Activated CD4-positive, alpha-beta T cell treated with anti-CD3 and anti-CD28 coated beads, Interleukin-2, amount 50 U/mL, for 4 hours (primary cell): ENCODE data around the gene ELAVL3.
"Not testable (repeated sequence)": the region's sequence is repeated elsewhere in the genome, so short reads cannot be mapped to it uniquely, and the experiment has no call there.

Experiments used
- DNase-seq, 2 experiments: peaks; one replicate each; pipeline ENCODE4 v3.0.0-alpha.2; 2020

ELAVL3 gene

DNA sequence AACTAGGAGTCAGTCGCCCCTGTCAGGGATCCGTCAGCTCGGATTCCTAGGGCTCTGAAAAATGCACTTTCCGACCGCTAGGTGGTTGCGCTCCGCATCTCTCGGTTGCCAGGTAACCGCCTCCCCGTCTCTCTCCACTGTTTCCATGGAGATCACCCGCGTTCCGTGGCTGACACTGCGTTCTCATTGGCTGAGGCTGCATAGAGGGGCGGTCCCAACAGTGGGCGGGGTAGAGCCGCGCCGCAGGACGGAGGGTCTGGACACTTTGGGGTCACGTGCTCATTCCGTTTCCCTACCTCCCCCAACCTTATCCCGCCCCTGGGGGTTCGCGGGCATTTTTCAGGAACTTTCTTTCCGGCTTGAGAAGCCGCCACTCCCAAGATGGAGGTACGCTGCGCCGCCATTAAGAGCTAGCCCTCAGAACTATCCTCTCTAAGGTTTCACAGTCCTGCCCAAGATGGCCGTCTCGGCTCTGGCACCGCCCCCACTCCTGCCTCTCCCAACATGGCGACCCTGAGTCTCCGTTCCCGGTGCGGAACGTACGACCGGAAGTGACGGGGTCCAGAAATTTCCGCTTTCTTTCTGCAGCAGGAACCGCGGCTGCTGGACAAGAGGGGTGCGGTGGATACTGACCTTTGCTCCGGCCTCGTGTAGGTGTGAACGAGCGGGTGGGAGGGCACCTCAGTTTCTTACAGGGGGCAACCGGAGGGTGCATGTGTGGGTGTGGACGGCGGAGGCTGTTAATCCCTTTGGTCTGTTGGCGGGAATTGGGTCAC is 45.6 kb downstream of the ELAVL3 start, which contains the start of the genes ODAD3 and PRKCSH:
Gene ODAD3, minus strand, starts transcription at position 65 of the 776 bp plus-strand sequence. CDS start 105 bp downstream, outside the sequence.
Gene PRKCSH, plus strand, starts transcription at position 579 of the 776 bp plus-strand sequence. CDS start 483 bp downstream, outside the sequence.
- DNase-seq = peak; percentile 98

DNA sequence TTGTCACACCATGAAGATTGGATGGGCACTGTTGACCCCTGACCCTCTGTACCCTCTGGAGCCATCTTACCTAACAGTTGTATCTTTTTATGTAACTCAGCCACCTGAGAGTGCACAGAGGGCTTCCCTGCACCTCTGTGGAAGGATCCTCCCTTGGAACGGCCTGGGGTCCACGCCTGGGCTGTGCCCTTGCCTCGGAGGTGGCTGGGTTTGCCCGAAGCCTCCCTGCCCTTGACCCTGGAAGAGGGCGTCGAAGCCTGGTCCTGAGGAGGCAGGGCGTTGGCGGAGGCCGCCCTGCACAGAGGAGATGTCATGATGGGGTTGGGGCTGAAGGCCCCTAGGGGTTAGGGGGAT is 46.2 kb downstream of the ELAVL3 start:
- no peak for DNase-seq

DNA sequence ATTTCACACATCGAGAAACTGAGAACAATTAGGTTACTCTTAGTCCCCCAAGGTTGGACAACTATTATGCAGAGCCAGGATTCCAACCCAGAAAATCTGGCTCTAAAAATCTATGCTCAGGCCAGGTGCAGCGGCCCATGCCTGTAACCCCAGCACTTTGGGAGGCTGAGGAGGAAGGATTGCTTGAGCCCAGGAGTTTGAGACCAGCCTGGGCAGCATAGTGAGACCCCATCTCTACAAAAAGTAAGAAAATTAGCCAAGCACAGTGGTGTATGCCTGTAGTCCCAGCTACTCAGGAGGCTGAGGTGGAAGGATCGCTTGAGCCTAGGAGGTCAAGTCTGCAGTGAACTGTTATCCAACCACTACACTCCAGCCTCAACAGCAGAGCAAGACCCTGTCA is 47.3 kb downstream of the ELAVL3 start:
- DNase-seq = not testable (repeated sequence)

DNA sequence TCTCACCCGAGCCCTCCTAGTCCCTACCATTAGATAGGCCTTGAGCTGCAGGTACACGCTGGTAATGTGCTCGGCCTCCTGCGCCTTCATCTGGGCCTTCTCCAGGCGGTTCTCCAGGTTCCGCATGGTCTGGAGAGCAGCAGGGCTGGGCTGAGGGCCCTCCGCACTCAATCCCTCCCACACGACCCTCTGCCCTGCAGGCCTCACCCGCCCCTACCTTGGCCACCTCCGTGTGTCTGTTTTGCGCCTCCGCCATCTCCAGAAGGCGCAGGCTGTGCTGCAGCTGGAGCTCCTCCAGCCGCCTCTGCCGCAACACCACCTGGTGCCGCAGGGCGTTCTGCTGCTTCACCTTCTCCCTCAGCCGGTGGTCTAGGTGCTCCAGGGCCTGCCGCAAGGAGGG is 54.2 kb downstream of the ELAVL3 start:
- DNase-seq = no peak

DNA sequence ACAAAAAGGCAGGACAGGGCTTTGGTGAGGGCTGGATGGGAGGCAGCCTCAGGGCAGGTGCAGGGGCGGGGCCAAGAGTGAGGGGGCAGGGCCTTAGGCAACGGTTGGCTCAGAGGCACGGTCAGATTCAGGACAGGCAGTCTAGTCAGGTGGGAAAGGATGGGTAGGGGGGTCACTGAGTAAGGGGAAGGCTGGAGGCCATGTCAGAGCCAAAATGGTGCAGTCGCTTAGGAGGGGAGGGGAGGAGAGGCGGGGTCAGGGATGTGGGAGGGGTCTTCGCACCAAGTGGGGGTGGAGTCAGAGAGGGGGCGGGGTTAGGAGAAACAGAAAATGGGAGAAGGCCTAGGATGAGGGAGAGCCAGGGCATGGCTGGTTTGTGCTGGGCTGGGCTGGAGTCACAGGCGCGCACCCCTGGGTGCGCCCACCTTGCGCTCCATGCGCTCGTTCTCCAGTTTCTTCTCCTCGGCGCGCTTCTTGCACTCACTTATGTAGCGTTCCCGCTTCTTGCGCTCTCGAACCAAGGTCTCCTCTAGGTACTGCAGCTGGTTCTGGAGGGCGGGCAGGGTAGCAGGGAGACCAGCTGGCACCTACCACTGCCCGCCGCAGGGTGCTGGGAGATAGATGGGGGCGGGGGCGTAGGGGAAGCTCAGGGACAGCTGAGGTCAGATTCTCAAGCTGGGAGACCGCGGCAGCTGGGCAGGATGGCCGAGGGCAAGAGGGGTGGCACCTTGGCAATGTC is 55.0 kb downstream of the ELAVL3 start:
- DNase-seq = no peak

DNA sequence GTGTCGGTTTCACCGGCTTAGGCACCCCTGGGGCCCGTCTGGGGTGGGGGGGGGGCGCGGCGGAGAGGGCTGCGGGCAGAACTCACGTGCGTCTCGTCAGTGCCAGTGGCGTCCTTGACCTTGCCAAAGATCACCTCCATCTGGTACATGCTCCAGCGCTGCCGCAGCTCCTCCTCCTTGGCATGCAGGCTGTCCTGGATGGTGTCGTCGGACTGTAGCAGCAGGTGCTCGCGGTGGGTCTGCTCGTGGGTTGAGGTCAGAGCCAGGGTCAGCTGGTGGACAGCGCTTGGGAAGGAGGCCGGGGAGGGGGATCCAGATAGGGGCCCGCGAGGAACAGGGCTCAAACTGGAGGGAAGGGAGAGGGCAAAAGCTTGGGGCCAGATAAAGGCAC is 57.1 kb downstream of the ELAVL3 start:
- DNase-seq = no peak

DNA sequence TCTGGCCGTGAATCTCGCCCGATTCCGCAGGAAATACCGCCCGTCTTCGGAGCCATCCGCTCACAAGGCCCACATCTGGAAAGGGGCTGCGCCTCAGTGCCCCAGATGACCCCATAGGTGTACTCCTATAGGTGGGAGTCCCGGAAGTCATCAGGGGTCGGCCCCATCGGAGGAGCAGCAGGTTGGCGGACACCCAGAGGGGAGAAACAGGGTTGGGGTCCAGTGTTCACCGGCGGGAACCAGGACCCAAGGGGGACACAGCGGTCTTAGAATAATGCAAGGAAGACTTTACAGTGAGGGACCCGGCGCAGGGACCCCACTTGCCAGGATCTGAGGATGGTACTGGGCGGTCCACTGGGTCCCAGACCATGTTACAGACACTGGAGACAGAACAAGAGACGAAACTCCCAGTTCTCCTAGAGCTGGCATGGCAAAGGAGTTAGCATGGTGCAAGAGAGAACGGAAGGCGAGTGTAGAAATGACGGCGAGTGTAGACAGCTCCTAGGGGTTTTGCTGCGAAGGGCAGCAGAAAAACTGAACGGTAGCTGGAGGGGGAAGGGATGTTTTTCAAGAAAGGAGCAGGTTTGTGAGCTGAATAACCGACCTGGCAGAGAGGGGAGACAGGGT is 57.6 kb downstream of the ELAVL3 start:
- DNase-seq = no peak

DNA sequence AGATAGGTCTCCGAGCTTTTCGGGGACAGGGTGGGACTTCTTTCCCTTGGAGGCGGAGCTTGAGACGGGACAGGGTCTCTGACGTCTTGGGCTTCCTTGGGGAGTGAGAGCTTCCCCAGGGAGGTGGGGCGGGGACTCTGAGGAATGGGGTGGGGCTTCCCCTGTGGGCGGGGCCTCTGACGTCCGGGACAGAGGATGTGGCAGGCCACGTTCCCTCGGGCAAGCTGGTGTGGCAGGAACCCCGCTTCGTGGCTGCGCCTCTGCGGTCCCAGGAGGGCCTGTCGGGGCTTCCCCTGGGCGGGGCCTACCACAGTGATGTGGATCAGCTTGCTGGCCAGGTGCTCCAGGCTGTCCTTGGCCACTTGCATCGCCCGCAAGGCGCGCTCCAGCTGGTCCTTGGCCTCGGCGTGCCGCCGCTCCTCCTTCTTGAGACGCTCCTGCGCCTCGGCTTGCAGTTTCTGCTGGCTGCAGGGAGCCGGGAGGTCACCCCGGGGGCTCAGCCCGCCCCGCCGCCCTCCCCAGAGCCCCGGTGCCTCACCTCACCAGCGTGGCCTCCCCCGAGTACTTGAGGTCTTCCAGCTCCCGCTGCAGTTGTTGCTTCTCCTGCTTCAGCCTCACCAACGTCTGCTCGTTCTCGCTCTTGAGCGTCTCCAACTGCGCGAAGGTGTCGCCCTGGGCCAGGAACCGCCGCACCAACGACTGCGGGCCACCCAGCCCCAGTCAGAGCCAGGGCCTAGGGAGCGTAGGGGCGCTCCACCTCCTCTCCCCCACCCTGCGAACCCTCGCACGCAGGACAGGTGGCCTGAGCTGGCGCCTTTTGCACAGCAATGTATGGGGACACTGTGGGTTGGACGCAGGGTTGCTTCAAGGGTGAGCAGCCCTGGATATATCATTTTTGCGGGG is 58.4 kb downstream of the ELAVL3 start:
- DNase-seq = peak; percentile 26 to 30

DNA sequence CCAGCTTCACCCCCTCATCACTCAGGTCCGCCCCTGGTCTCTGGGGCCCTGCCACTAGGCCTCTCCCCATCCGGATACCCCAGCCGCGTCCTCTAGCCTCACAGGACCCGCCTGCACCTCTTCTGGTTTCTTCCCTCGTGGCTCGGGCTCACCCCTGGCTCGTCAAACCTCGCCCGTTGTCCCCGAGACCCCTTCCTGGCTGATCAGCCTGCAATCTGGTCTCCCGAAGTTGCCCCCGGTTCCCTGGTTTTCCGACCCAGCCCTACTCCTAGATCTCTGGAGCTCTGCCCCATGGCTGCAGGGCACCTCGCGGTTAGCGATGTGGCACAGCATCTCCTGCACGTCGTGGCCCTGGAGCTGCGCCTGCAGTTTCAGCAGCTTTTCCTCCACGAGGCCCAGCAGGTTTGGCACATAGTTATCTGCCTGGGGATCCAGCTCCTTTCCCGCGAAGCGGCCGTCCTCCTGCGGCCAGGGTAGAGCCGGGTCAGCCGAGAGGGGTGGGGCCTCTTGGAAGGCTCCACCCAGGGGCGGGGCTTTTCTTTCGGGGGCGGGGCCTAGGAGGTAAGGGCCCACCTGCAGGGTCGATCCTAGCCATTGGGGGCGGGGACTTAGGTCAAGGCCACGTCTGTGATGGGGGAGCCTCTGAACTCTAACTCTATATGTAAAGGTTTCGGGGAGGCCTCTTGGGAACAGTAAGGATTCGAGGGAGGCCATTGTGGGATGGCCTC is 59.3 kb downstream of the ELAVL3 start:
- DNase-seq = peak in 1 of 2 experiments; percentile 18

DNA sequence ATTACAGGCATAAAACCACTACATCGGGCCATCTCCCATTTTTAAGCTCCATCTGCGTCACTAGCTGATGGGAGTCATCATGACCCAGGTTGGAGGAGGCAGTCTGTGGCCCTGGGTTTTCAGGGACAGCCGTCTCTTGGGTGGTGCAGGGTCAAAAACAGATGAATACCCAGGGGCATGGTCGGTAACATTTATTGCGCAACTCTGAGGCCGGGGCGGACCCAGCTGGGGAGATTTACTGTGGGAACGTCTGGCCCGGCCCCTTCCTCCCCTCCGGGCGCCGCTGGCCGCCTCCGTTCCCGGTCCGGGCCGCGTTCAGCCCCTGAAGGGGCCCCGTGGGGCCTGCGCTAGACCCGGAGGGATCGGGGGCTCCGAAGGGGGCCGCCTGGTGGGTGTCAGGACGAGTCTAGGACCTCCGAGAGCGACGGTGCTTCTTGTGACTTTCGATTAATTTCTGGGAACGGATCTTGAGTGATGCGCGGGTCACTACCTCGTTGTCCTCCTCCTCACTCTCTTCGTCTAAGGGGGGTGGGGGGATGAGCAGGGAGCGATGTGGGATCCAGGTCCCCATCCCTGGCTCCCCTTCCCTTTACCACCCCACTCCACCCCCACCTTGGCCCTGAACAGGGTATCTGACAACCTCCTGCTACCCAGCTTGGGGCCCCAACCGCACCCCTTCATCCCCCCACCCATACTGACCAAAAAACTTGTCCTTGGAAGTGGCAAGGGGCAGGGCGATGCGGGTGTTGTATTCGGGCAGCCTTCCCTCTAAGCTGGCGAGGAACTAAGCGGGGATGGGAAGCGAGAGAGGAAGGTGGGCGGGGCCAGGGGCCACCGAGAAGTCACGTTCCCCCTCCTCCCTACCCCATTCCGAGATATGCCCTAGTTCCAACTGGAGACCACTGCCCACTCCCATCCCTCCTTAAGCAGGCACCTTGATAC is 60.1 kb downstream of the ELAVL3 start:
- no peak for DNase-seq

DNA sequence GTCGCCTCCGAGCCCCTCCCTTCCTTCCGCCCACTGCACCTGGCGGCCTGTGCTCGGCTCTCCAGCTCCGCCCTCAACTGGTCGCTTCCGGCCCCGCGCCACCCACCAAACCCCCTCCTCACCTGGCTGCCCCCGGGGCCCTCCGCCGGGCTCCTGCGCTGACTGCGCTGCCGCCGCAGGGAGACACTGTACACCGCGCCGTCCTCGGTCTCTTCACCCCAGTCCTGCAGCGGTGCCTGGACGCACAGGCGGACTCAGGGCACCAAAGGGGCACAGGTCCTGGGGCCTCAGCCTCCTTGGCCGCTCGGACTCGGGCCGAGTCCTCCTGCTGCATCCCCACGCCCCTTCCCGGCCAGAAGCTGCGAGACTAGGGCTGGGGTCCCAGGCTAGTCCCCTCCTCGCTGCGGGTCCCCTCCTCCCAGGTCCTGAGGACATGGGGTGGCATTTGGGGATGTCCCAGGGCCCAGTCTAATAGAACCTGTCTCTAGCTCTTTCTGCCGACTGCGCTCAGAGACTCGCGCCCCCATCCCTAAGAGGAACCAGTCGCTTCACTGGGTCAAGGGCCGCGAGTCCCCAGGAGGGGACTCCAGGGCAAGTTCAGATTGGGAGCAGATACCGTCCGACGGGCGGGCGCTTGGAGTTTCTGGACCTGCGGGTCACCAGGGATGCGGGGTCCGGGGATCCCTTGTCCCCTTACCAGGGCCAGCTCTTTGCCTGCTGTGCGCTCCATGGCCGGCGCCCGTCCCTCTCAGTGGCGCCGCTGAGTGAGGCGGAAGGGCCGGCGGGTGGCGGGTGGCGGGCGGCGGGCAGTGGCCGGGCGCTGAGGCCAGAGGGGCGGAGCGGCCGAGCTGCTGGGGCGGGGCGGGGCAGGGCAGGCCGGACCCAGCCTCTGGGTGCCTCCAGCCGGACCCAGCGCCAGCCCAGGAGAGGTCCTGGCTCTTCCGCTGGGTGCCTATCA is 62.0 kb downstream of the ELAVL3 start, which contains the start of gene RGL3:
Gene RGL3, minus strand, starts transcription at position 766 of the 958 bp plus-strand sequence. Its CDS starts 36 bp downstream, at position 730.
- no peak for DNase-seq

DNA sequence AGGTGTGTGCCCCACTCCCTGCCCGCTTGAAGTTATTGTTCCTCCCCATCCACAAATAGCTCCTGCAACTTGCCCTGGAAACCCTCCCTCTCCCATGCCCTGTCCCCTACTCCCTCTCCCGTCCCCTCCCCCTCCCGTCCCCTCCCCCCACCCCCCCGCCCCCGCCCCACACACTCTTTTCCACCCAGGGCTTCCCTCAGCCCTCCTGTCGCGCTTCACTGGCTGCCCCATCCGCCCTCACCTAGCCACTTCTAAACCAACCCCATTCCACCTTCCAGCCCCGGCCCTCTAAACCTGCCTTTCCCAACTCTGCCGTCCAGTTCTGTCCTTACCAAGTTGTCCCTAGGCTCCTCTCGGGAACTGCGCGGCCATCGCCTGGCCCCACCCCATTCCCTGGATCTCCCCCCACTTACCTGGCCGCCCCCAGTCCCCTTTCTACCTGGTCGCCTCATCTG is 62.7 kb downstream of the ELAVL3 start:
- no peak for DNase-seq

DNA sequence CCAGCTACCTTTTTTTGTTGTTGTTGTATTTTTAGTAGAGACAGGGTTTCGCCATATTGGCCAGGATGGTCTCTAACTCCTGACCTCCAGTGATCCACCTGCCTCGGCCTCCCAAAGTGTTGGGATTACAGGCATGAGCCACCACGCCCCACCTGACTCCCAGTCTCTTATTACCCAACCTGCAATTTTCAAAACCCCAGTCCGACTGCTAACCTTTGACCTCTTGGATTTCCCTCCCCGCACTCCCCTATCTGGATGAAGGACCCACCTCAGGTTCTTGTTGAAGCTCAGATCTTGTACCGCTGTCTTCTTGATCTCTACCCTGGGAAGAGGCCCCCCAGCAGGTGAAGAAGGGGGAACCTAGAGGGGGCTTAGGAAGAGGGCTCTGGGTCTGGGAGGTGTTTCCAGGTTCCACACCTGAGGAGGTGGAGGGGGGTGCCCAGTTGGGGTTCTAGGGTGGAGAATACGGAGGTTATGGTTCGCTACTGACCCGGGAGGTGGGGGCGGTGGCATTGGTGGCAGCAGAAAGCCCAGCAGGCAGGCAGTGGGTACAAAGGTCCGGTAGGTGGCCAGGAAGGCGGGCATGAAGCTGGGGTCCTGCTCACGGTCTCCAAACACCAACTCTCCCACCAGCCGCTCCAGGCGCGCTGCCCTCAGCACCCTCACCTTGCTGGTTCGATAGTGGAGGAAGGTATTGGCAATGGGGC is 64.3 kb downstream of the ELAVL3 start:
- DNase-seq = no peak

DNA sequence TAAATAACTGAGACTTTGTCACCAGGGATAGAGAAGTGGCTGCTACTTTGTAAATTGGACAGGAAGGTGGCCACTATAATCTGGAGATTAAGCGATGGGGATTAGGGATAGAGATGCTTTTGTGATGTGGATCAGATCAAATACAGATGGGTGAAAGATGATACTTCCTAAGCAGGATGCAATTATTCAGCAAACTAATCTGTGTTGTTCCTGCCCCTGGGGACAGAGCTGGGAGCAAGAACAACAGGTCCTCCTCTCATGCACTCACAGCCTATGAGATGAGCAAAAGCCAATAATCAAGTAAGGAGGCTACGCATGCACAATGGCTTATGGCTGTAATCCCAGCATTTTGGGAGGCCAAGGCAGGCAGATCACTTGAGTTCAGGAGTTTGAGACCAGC is 66.3 kb downstream of the ELAVL3 start:
- DNase-seq = no peak

DNA sequence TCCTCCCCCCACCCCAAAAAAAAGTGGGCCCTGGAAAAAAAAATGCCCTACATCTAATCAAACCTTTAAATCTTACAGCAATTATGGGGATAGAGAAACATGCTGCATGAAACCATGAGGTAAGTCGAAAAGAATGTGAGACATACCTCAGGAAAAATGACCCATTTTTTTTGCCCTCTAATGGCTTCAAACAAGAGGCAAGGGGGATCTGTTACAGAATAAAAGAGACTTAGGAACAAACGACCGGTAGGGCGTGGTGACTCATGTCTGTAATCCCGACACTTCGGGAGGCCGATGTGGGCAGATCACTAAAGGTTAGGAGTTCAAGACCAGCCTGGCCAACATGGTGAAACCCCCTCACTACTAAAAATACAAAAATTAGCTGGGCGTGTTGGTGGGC is 70.2 kb downstream of the ELAVL3 start:
- DNase-seq = no peak

DNA sequence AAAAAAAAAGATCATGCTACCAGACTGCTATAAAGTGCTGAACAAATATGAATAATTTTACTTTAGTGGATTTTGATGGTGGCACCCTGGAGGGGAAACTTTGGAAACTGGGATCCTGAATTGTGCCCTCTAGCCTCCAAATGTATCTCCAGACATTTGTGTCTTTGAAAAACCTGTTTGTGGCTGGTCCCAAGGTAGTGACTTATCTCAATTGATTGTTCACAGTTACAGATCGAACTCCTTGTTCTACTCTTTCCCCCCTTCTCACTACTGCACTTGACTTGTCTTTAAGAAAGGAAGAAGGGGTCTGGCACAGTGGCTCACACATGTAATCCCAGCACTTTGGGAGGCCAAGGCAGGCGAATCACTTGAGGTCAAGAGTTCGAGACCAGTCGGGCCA is 72.3 kb downstream of the ELAVL3 start:
- DNase-seq = no peak

DNA sequence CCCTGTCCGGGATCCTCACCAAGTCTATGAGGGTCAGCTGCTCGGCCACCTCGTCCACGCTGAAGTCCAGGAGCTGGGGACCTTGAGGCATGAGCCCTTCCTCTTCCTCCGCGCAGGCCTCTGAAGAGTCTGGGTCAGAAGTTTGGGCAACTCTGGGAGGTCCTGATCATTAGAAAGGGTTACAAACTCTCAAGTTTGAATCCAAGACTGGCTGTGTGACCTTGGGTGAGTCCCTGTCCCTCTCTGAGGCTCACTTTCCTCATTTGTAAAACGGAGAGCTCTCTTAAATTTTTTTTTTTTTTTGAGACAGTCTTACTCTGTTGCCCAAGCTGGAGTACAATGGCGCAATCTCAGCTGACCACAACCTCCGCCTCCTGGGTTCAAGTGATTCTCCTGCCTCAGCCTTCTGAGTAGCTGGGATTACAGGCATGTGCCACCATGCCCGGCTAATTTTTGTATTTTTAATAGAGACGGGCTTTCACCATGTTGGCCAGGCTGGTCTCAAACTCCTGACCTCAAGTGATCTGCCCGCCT is 74.1 kb downstream of the ELAVL3 start:
- not testable (repeated sequence) for DNase-seq
